GM21717 (cell line): ENCODE results near the gene LRRC31.

Source experiments
- ATAC-seq: cut with Tn5 transposase; IDR thresholded peaks from one replicate; pipeline ENCODE4 v1.9.1; 2021; ENCODE audit warnings: mild to moderate bottlenecking, moderate library complexity; ENCODE audit not compliant: unreplicated experiment

The LRRC31 gene

DNA sequence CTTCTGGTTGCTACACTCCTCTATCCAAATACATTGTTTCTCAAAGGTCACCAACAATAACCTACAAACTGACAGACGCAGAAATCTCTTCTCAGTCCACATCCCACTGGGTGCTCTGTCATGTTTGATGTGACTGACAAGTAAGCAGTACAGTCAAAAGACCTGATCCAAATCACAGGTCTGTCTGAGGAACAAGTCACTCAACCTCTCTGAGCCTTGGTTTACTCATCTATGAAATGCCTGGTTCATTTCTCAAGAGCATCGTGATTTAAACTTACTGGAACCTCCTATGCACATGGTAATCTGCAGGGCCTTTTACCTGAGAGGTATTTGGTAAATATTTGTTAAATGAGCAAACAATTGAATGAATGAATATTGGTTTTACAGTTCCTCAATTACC is 5.5 kb downstream of the LRRC31 start:
- no peak for ATAC-seq

DNA sequence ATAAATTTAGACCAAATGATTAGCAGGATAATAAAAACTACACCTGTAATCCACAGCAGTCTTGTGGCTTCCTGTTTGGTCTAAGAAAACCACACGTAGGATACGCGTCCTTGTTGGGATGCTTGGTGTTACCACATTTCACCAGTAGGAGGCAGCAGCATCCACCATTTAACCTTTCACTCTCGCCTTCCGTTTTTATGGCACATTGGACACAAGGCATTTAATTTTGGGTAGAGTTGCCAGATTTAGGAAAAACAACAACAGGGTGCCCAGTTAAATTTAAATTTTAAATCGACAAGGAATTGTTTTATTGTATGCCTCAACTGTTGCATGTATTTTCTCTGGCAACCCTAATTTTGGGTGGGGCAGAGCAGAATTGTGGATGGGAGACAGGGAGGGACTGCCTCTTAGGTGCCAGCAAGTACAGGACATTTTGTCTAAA is 6.3 kb downstream of the LRRC31 start:
- peak; percentile 64 for ATAC-seq

DNA sequence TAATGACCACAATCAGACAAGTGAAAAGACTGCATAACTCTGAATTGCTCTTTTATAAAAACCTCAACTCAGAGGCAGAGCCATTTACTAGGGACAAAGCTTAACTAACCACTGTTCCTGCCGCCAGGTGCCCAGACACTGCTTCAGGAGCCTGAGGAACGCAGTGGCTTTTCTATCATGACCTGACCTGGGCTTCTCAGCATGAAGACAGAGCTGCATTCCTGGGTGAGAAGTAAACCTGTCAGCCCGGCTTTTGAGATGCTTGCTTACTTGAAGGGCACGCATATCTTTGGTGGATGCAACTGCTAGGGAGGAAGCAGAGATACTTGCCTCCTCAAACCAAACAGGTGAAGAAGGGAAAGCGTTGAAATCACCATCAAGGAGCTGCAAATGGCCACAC is 7.9 kb downstream of the LRRC31 start:
- no peak for ATAC-seq

DNA sequence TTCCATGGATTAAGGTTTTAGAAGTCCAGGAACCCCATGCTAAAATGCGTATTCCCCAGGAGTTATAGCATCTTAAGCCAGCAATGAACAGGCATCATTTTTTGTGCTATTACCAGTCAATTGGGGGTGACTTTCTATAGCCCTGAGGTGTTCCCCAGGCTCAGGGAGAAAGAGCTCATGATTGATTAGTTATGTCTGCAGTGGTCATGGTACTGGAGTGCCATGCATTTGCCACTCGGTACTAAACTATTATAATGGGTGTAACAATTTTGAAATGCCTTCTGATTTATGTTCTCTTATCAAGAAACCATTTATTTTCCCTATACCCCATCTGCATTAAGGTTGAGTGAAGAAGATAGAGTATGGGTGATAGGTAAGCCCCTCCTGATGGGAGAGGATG is 11.9 kb downstream of the LRRC31 start:
- ATAC-seq: no peak

DNA sequence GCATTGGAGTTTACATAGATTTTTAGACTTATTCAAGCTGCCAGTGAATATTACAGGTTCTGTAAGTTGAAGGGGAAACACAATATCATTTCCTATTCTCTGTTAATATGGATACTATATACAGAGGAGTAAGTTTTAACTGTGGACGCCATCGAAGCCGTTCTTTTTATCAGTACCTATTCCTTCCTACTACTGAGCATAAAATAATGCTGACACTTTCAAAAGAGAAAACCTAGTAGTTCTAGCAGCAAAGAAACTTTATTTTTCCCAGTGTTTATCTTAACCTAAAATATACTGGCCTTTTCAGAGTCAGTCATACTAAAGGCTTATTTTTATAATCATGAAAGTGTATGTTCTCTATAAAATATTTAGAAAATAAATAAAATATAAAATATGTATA is 14.2 kb downstream of the LRRC31 start:
- ATAC-seq: no peak

DNA sequence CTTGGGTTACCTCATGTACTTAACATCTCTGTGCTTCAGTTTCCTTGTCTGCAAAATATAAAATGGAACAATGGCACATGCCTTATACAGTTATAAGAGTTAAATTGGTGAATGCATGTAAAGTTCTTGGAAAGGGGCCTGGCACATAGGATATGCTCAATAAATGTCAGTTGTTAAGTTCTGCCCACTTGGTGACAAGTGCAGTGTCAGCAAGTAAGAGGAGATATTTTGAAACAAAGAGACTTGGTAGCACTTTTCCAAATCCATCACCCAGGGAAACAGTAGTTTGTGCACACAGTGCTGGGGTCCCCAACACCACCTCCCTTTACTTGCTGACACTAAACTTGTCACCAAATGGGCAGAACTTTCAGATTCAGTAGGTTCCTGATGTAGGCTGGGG is 19.1 kb downstream of the LRRC31 start:
- no peak for ATAC-seq

DNA sequence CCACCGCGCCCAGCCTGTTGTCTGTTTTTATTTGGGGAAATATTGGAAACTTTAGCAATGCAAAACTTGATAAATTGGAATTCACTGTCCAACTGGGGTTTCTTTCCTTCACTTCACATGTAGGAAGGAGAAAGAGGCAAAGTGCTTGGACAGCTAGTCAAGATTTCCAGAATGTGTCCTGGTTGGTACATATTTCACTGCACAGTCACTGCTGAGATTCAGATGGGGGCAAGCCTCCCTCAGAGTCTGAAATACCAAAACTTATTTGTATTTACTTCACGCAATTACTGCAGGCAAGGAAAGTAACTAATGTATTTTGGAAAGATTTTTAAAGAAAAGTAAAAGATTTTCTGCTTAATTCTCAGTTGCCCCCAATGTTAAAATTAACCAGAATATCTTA is 21.0 kb downstream of the LRRC31 start:
- ATAC-seq: no peak

DNA sequence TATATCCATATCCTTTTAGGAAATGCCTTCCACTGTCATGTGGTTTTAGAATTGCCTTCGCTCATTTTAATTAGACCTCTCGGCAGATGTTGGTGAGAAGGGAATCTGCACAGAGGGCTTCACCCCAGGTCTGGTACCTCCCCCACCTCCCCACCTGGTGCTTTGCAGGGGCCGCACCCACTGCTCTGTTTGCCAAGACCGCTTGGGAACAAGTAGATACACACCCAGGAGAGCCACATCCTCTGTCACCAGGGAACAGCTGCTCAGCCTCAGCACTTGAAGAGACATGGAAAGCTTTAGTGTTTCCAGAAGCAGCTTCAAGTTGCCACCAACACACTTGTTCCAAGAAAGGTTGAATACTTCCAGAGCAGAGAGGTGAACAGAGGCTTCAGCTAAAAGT is 21.8 kb downstream of the LRRC31 start:
- ATAC-seq: no peak

DNA sequence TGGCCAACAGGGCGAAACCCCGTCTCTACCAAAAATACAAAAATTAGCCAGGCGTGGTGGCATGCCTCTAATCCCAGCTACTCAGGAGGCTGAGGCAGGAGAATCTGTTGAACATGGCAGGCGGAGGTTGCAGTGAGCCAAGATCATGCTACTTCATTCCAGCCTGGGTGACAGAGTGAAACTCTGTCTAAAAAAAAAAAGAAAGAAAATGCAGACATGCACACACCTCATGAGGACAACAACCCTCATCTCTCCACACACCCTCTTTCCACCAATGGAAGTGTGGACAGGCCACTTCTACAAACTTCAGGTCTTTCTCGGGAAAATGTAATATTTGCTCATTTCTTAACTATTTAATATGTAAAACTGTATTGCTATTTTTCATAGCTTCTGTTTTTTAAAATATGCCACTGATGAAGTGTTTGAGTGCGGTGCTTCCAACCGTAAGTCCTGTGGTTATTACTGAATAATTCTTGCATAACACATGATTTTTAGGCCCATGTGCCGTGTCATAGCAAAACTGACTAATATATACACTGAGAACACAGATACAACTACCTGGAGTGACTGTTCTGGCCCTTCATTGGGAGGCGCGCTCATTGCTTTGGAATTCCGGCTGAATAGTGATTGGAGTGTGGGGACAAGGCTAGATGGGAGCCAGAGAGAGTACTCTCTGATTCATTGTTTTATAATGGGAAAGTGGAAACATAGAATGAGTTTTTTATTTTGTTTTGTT is 23.1 kb downstream of the LRRC31 start:
- ATAC-seq: peak; percentile 96

DNA sequence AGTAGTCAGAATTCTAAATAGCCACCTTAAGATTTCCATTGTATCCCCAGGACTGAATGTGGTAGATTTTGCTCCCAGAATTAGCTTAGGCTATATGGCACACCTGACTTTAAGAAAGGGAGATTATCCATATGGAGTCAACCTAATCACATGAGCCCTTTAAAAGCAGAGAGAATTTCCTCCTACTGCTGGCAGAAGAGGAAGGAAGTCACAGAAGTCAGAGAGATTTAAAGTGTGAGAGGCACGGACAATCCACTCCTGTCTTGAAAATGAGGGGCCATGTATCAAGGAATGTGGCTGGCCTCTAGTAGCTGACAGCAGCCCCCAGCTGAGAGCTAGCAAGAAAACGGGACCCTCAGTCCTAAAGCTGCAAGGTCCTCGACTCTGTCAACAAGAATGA is 26.8 kb downstream of the LRRC31 start:
- ATAC-seq: no peak

DNA sequence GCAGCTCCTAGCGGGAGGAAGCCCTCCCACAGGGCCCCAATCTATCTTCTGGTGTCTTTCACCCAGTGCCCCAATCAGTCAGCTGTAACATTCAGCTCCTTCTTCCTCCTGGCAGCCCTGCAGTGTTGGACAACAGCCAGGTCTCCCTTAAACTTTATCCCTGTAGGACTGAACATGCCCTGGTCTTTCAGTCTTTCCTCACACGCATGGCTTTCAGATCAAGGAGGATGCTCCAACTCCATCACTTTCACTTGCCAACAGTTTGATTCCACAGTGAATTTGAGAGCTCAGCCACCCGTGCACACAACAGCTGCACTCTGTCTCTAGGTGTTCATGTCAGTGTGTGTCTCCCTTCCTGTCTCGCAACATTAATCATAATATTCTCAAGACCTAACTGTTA is 28.6 kb downstream of the LRRC31 start:
- ATAC-seq: peak; percentile 67

DNA sequence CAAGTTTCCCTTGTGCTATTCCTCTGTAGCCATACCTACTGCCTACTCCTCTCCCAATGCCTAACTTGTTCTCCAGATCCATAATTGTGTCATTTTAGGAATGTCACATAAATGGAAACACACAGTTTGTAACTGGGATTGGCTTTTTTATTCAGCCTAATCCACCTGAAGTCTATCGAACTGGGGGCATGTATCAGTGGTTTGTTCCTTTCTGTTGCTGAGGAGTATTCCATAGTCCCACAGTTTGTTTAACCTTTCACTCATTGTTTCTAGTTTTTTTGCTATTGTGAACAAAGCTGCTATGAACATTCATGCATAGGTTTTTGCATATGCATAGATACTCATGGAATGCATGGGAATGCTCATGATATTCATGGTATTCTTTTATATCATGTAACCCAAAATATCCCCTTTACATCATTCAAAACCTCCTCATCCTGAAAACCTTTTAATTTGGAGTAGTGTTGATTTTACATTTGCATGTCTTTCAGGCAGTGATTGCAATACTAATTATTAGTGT is 31.2 kb downstream of the LRRC31 start:
- ATAC-seq: no peak

DNA sequence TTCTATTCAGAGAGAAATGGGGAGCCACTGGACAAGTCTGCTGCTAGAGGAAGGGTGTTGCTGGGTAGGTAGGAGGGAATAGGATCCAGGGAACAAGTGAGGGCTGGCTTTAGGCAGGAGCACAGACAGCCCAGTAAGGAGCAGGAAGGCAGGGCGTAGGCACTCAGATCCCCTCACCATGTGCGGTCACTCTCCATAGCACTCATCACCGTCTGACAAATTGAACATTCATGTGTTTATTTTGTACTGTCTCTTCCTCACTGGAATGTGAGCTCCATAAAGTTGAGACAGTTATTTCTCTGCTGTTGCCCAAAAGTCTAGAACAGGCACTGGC is 32.8 kb downstream of the LRRC31 start:
- no peak for ATAC-seq

DNA sequence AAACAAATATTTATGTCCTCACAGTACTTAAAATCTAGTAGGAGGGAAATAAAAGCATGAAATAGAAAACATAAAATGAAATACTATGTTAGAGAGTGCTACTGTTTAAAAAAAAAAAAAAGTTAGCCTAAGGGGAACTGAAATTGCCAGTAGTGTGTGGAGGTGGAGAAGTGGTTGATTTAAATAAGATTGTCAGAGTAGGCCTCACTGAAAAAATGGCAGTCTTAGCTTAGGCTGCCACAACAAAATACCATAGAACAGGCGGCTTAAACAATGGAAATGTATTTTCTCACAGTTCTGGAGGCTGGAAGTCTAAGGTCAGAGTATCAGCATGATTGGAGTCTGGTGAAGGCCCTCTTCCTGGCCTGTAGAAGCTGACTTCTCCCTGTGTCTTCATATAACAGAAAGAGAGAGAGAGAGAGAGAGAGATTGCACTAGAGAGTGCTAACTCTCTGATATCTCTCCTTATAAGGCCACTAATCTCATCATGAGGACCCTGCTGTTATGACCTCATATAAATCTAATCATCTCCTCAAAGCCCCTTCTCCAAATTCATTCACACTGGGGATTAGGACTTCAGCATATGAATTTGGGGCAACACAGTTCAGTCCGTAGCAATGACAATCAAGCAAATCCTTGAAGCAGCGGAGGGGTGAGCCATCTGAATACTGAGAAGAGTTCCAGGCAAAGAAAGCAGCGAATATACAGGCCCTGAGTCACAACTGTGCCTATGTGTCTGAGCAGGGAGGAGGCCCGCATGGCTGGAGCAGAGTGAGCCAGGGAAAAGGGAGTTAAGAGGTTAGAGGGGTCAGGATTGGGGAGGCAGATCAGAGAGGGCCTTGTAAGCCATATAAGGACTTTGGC is 33.4 kb downstream of the LRRC31 start:
- ATAC-seq: peak; percentile 92

DNA sequence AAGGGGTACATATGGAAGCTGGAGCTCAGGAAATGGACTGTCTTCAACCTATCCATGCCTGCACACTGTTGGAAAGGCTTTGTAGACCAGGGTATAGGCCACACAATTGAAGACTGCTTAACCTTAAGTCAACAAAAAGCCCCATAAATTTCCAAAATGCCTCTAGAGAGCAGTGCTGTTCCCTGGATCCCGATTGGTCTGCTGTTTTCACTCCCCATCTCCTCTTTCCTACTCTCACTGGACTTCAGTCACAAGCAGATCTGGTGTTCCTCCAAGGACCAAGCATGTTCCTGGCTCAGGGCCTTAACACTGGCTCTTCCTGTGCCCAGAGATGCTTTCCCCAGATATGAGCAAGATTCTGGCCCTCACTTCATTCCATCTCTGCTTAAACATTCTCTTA is 34.2 kb downstream of the LRRC31 start:
- ATAC-seq: no peak

DNA sequence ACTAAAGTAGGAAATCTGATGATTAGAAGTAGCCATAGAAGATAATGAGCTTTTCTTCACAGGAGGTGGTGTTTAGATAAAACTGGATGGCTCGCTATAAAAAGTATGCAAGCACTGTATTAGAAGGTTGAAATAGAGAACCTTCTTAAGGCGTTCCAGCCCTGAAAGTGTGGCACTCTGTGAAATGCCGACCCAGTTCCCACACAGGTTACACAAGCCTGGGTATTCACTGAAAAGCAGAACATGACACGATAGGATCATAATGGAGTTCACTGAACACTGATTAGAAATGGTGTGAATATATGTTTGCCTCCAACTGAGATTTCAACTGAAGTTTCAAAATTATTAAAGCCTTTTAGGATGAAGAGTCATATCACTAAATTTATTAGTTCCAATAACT is 42.0 kb downstream of the LRRC31 start:
- no peak for ATAC-seq

DNA sequence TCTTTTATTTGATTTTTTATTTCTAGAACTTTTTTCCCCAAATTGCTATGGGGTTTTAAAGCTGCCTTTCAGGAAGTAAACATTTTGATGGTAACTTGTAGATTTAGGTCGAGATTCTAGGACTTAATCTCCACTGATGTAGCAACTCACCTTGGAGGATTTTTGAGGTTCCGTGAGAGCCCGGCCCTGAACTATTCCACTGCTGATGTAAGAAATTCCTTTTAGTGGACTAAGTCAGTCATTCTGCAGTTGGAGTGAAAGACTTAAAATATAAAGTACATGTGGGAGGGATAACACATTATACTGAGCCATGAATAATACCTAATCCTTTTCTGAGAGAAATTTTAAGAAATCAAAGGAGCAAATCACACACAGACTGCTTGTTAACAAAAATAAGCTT is 44.4 kb downstream of the LRRC31 start:
- ATAC-seq: no peak

DNA sequence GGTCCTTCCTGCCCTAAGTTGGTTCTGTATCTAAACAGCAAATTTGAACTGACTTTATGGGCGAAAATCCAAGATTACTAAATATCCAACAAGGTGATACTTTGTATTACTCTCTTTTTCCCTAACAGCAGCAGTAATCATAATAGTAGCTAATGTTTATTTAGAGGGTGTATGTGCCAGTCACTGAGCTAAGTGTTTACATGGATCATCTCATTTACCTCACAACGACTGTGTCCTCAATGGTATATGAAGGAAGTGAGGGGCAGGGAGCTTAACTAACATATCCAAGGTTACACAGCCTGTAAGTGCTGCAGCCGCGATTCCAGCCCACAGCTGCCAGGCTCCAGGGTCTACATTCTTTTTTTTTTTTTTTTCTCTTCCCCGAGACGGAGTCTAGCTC is 46.8 kb downstream of the LRRC31 start:
- no peak for ATAC-seq

DNA sequence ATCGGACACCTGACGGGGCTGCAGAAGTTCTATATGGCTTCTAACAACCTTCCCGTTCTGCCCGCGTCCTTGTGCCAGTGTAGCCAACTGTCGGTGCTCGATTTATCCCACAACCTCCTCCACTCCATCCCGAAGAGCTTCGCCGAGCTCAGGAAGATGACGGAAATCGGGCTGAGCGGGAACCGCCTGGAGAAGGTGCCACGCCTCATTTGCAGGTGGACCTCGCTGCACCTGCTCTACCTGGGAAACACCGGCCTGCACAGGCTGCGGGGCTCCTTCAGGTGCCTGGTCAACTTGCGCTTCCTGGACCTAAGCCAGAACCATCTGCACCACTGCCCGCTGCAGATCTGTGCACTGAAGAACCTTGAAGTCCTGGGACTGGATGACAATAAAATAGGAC is 47.2 kb downstream of the LRRC31 start:
- ATAC-seq: no peak

DNA sequence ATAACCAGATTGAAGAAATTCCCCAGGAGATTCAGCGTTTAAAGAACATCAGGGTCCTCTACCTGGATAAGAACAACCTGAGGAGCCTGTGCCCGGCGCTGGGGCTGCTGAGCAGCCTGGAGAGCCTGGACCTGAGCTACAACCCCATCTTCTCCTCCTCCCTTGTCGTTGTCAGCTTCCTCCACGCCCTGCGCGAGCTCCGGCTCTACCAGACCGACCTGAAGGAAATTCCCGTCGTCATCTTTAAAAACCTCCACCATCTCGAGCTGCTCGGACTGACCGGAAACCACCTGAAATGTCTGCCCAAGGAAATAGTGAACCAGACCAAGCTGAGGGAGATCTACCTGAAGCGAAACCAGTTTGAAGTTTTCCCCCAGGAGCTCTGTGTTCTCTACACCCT is 47.6 kb downstream of the LRRC31 start:
- ATAC-seq: no peak

DNA sequence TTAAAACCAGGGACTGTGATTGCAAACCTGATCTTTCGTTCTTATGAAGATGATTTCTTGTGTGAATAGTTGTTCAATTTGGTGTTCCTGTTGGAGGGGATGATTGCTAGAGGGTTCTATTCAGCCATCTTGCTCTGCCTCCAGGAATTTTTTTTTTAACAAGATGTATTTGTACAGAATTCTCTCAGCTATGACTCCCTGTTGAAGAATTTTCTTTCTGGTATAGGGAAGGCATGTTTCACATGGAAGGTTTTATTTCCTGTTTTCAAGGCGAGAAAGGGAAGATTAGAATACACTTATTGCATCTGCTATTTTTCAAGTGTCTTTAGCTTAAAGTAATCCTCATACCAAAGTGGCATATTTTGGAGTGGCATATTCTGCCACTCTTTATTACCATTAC is 51.4 kb downstream of the LRRC31 start:
- no peak for ATAC-seq

DNA sequence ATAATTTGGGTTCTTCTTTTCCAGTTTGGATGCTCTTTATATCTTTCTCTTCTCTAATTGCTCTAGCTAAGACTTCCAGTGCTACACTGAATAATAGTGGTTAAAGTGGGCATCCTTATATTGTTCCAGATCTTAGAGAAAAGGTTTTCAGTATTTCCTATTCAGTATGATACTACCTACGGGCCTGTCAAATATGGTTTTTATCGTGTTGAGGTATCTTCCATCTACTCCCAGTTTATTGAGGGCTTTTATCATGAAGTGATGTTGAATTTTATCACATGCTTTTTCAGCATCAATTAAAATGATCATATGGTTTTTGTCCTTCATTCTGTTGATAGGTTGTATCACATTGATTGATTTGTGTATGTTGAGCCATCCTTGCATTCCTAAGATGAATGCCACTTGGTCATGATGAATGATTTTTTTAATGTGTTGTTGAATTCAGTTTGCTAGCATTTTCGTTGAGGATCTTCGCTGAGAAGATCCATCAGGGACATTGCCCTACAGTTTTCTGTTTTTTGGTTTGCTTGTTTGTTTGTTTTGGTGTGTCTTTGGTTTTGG is 54.1 kb downstream of the LRRC31 start:
- ATAC-seq: no peak
